A549 (cell line): ENCODE data around the gene MTA3. TPM values are rescaled to one million over a fixed set of nuclear protein-coding genes. Genes with fewer than 3 reads are reported as not detected.

Experiments
- ATAC-seq, 2 experiments: fragments of 200-7000 bp in 1 of 2; fragments of >200 bp in 1 of 2; cut with Nextera tagmentation in 1 of 2; cut with Tn5 transposase in 1 of 2; 3 replicates each; pipeline versions ENCODE4 v1.8.0 to v1.9.1; 2018 to 2020; ENCODE audit warnings: mild to moderate bottlenecking in 1 of 2, moderate library complexity in 1 of 2
- CTCF ChIA-PET: fragments of 300-600 bp; sonication (Branson Sonifier 250); formaldehyde crosslinking; extraction: SDS; loops from one replicate; lab custom pipeline; 2021; ENCODE audit warnings: antibody characterized with exemption, inconsistent platforms; lab: Yijun Ruan, JAX
- POLR2A ChIA-PET: fragments of 350-600 bp; formaldehyde crosslinking; extraction: SDS; loops from one replicate; lab custom pipeline; 2021; ENCODE audit warnings: antibody characterized with exemption, inconsistent platforms; lab: Yijun Ruan, JAX
- DNase-seq, 2 experiments: peaks; one replicate each; pipeline versions ENCODE4 v3.0.0 to v3.0.0-alpha.2; 2011 to 2016; ENCODE audit warnings: low read depth in 1 of 2, low spot score in 1 of 2
- FAIRE-seq: peaks from 2 replicates; lab custom pipeline; 2011; peaks lifted over from hg19 to GRCh38; lab: Jason Lieb, UNC
- H3K27ac ChIP-seq, 2 experiments: fragments of >200 bp; sonication (Bioruptor Twin); formaldehyde crosslinking; 3 replicates each; pipeline ENCODE4 v1.5.1; 2016 to 2017
- H3K4me1 ChIP-seq: fragments of >200 bp; sonication (Bioruptor Twin); formaldehyde crosslinking; 3 replicates; pipeline ENCODE4 v1.6.1; 2016
- H3K4me2 ChIP-seq: fragments of >200 bp; sonication (Bioruptor Twin); formaldehyde crosslinking; 3 replicates; pipeline ENCODE4 v1.6.1; 2016
- H3K4me3 ChIP-seq: fragments of >200 bp; sonication (Bioruptor Twin); formaldehyde crosslinking; 3 replicates; pipeline ENCODE4 v1.5.1; 2016
- H3K9me3 ChIP-seq: fragments of >200 bp; sonication (Bioruptor Twin); formaldehyde crosslinking; 3 replicates; pipeline ENCODE4 v1.6.1; 2016
- CEBPB ChIP-seq, 2 experiments: fragments of >200 bp in 1 of 2; sonication (Bioruptor Twin) in 1 of 2; formaldehyde crosslinking in 1 of 2; IDR thresholded peaks; 2 replicates each; pipeline ENCODE4 v1.6.1; 2012 to 2016
- CHD2 ChIP-seq: fragments of 150-350 bp; IDR thresholded peaks from 2 replicates; pipeline ENCODE4 v1.6.1; 2014; ENCODE audit warnings: low read length; ENCODE audit not compliant: partially characterized antibody
- CHD4 ChIP-seq: fragments of 200-600 bp; sonication (generic); IDR thresholded peaks from 2 replicates; pipeline ENCODE4 v1.6.1; 2016; ENCODE audit warnings: antibody characterized with exemption, mild to moderate bottlenecking, borderline replicate concordance
- EHMT2 ChIP-seq: fragments of 200-600 bp; sonication (generic); IDR thresholded peaks from 2 replicates; pipeline ENCODE4 v1.6.1; 2016; ENCODE audit warnings: antibody characterized with exemption, low read depth, mild to moderate bottlenecking, moderate library complexity
- EP300 ChIP-seq, 2 experiments: fragments of >200 bp; sonication (Bioruptor Twin); formaldehyde crosslinking; IDR thresholded peaks; 2 replicates in 1 of 2; 3 replicates in 1 of 2; pipeline ENCODE4 v1.6.1; 2016 to 2017
- ESRRA ChIP-seq: fragments of 150-350 bp; IDR thresholded peaks from 2 replicates; pipeline ENCODE4 v1.6.1; 2014; ENCODE audit warnings: mild to moderate bottlenecking, low read length, borderline replicate concordance
- FOXS1 ChIP-seq: fragments of 250-450 bp; sonication (Bioruptor Pico); IDR thresholded peaks from 2 replicates; pipeline ENCODE4 v1.5.0; 2020; ENCODE audit warnings: mild to moderate bottlenecking, moderate library complexity
- KDM1A ChIP-seq: fragments of 200-600 bp; sonication (generic); IDR thresholded peaks from 2 replicates; pipeline ENCODE4 v1.6.1; 2016; ENCODE audit warnings: low read depth, mild to moderate bottlenecking
- KDM5A ChIP-seq: fragments of 200-600 bp; sonication (generic); IDR thresholded peaks from 2 replicates; pipeline ENCODE4 v1.6.1; 2016; ENCODE audit warnings: antibody characterized with exemption, mild to moderate bottlenecking
- MAFK ChIP-seq: fragments of 450-650 bp; IDR thresholded peaks from 2 replicates; pipeline ENCODE4 v1.6.1; 2014; ENCODE audit not compliant: partially characterized antibody
- MYC ChIP-seq: IDR thresholded peaks from 2 replicates; pipeline ENCODE4 v1.6.1; 2012; ENCODE audit warnings: mild to moderate bottlenecking, inconsistent platforms, low read length, improper control_type of control experiment, borderline replicate concordance
- NPAS2 ChIP-seq: fragments of 250-450 bp; sonication (Bioruptor Pico); IDR thresholded peaks from 2 replicates; pipeline ENCODE4 v1.8.0; 2022; ENCODE audit warnings: mild to moderate bottlenecking, moderate library complexity, borderline replicate concordance
- NR3C1 ChIP-seq: fragments of >200 bp; sonication (Bioruptor Twin); formaldehyde crosslinking; IDR thresholded peaks from 3 replicates; pipeline ENCODE4 v1.6.1; 2017
- POLR2AphosphoS2 ChIP-seq: conservative IDR thresholded peaks from 2 replicates; pipeline ENCODE4 v1.6.1; 2012; ENCODE audit warnings: low read length, improper control_type of control experiment, inconsistent platforms
- RAD21 ChIP-seq, 2 experiments: fragments of >200 bp in 1 of 2; sonication (Bioruptor Twin) in 1 of 2; formaldehyde crosslinking in 1 of 2; IDR thresholded peaks in 1 of 2; conservative IDR thresholded peaks in 1 of 2; 2 replicates in 1 of 2; 3 replicates in 1 of 2; pipeline ENCODE4 v1.6.1; 2012 to 2018; ENCODE audit warnings: inconsistent platforms in 1 of 2
- RARB ChIP-seq: fragments of 250-450 bp; sonication (Bioruptor Pico); IDR thresholded peaks from 2 replicates; pipeline ENCODE4 v1.8.0; 2021; ENCODE audit warnings: mild to moderate bottlenecking, moderate library complexity
- RCOR1 ChIP-seq: fragments of 150-350 bp; IDR thresholded peaks from 2 replicates; pipeline ENCODE4 v1.6.1; 2014; ENCODE audit warnings: antibody characterized with exemption, low read length, low read depth
- RFX5 ChIP-seq: fragments of 450-650 bp; IDR thresholded peaks from 2 replicates; pipeline ENCODE4 v1.7.1; 2014; ENCODE audit warnings: antibody characterized with exemption, mild to moderate bottlenecking, moderate library complexity
- RNF2 ChIP-seq: fragments of 200-600 bp; sonication (generic); IDR thresholded peaks from 2 replicates; pipeline ENCODE4 v1.6.1; 2016; ENCODE audit warnings: low read depth, mild to moderate bottlenecking, antibody characterized with exemption, moderate library complexity, borderline replicate concordance
- TFCP2L1 ChIP-seq: fragments of 250-450 bp; sonication (Bioruptor Pico); IDR thresholded peaks from 2 replicates; pipeline ENCODE4 v1.5.0; 2021; ENCODE audit warnings: mild to moderate bottlenecking
- TP53 ChIP-seq: fragments of 250-450 bp; sonication (Bioruptor Pico); IDR thresholded peaks from 2 replicates; pipeline ENCODE4 v1.5.0; 2021; ENCODE audit warnings: mild to moderate bottlenecking, moderate library complexity
- WGBS: methylation state at CpG from one replicate; pipeline ENCODE4 v1.1.6; 2017; ENCODE audit errors: missing lambda C conversion rate; 5-methylcytosine and 5-hydroxymethylcytosine counted together
- polyA plus RNA-seq, 4 experiments: library from polyadenylated mRNA; depleted of rRNA in 3 of 4; stranded (reverse); fragments of >200 nt; fragmentation: RNase III in 1 of 4; extraction: RNeasy Plus Mini Kit Qiagen cat#74134 plus additional on column Dnase treatment in 1 of 4; gene quantifications; 2 replicates in 3 of 4; 3 replicates in 1 of 4; pipeline ENCODE4 v1.2.3, GENCODE V29; 2011 to 2017
- TF ChIP-seq, protein P1 (sequence below): fragments of >200 bp; sonication (Bioruptor Twin); formaldehyde crosslinking; IDR thresholded peaks from 2 replicates; pipeline ENCODE4 v1.6.1; 2016
- TF ChIP-seq, protein P2 (sequence below): IDR thresholded peaks from 2 replicates; pipeline ENCODE4 v1.6.1; 2012; ENCODE audit warnings: low read depth, borderline replicate concordance
- TF ChIP-seq, protein P3 (sequence below): fragments of 450-650 bp; IDR thresholded peaks from 2 replicates; pipeline ENCODE4 v1.6.1; 2014; ENCODE audit warnings: antibody characterized with exemption
- TF ChIP-seq, protein P4 (sequence below): fragments of >200 bp; sonication (Bioruptor Twin); formaldehyde crosslinking; IDR thresholded peaks from 3 replicates; pipeline ENCODE4 v1.5.1; 2016
- TF ChIP-seq, protein P5 (sequence below): fragments of 250-450 bp; sonication (Bioruptor Pico); IDR thresholded peaks from 2 replicates; pipeline ENCODE4 v1.5.0; 2021; ENCODE audit warnings: mild to moderate bottlenecking, moderate library complexity, borderline replicate concordance
- TF ChIP-seq, protein P6 (sequence below): IDR thresholded peaks from 2 replicates; pipeline ENCODE4 v1.6.1; 2012
- TF ChIP-seq, protein P7 (sequence below): fragments of >200 bp; sonication (Bioruptor Twin); formaldehyde crosslinking; IDR thresholded peaks from 3 replicates; pipeline ENCODE4 v1.6.1; 2016

The MTA3 gene
- polyA plus RNA-seq, 2 of the 4 experiments (the other 2 are of a cell fraction), result 49.3 to 74.1 TPM

DNA sequence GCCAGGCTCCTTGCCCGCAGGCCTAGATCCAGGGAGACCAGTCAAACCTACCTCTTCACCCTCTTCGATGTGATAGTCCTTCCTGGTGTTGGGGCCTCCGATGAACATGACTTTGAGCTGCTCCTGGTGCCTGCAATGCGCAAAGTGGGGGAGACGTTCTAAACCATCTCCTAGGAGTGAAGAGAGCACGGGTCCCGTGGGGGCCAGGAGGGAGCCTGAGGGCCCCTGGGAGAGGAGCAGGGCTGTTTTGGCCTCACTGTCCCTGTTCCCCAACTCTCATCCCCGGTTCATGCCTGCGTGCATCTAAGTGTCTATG, 220.0 kb downstream of the MTA3 start:
- 58% methylated on average over 9 of the region's 9 CpGs for WGBS
- no peak overlapping the region for H3K4me3 ChIP-seq
- H3K4me1 ChIP-seq, result no peaks in the 10 kb centered on the region
- no peak overlapping the region for H3K27ac ChIP-seq
- no peak for ATAC-seq
- no peak for TF ChIP-seq CHD2
- TF ChIP-seq MAFK, result no peak
- TF ChIP-seq, protein P1, sequence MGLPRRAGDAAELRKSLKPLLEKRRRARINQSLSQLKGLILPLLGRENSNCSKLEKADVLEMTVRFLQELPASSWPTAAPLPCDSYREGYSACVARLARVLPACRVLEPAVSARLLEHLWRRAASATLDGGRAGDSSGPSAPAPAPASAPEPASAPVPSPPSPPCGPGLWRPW, result no peak
- no peak for TF ChIP-seq TFCP2L1
- TF ChIP-seq, protein P2, sequence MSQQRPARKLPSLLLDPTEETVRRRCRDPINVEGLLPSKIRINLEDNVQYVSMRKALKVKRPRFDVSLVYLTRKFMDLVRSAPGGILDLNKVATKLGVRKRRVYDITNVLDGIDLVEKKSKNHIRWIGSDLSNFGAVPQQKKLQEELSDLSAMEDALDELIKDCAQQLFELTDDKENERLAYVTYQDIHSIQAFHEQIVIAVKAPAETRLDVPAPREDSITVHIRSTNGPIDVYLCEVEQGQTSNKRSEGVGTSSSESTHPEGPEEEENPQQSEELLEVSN, result no peak
- TF ChIP-seq, protein P3, sequence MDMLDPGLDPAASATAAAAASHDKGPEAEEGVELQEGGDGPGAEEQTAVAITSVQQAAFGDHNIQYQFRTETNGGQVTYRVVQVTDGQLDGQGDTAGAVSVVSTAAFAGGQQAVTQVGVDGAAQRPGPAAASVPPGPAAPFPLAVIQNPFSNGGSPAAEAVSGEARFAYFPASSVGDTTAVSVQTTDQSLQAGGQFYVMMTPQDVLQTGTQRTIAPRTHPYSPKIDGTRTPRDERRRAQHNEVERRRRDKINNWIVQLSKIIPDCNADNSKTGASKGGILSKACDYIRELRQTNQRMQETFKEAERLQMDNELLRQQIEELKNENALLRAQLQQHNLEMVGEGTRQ, result no peak
- no peak for TF ChIP-seq KDM1A
- TF ChIP-seq, protein P4, sequence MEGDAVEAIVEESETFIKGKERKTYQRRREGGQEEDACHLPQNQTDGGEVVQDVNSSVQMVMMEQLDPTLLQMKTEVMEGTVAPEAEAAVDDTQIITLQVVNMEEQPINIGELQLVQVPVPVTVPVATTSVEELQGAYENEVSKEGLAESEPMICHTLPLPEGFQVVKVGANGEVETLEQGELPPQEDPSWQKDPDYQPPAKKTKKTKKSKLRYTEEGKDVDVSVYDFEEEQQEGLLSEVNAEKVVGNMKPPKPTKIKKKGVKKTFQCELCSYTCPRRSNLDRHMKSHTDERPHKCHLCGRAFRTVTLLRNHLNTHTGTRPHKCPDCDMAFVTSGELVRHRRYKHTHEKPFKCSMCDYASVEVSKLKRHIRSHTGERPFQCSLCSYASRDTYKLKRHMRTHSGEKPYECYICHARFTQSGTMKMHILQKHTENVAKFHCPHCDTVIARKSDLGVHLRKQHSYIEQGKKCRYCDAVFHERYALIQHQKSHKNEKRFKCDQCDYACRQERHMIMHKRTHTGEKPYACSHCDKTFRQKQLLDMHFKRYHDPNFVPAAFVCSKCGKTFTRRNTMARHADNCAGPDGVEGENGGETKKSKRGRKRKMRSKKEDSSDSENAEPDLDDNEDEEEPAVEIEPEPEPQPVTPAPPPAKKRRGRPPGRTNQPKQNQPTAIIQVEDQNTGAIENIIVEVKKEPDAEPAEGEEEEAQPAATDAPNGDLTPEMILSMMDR, result no peak
- no peak for TF ChIP-seq EP300 (IDR thresholded peaks at IDR 0.05)
- TF ChIP-seq RARB (CRISPR knock-in tag), result no peak
- TF ChIP-seq EHMT2, result no peak
- no peak for TF ChIP-seq RNF2
- no peak for TF ChIP-seq CHD4
- TF ChIP-seq, protein P5, sequence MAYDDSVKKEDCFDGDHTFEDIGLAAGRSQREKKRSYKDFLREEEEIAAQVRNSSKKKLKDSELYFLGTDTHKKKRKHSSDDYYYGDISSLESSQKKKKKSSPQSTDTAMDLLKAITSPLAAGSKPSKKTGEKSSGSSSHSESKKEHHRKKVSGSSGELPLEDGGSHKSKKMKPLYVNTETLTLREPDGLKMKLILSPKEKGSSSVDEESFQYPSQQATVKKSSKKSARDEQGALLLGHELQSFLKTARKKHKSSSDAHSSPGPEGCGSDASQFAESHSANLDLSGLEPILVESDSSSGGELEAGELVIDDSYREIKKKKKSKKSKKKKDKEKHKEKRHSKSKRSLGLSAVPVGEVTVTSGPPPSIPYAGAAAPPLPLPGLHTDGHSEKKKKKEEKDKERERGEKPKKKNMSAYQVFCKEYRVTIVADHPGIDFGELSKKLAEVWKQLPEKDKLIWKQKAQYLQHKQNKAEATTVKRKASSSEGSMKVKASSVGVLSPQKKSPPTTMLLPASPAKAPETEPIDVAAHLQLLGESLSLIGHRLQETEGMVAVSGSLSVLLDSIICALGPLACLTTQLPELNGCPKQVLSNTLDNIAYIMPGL (CRISPR knock-in tag), result no peak
- TF ChIP-seq MYC, result no peak
- no peak for TF ChIP-seq RFX5
- no peaks in the 10 kb centered on the region for H3K9me3 ChIP-seq
- ChIA-PET POLR2A (no interaction called here), CTCF (interaction anchor here (1.0 kb wide), 1 partner anchor 51 kb away, joined by 3 read pairs; no protein-coding TSS in a partner anchor)
- FAIRE-seq, result no peak
- H3K4me2 ChIP-seq, result no peak overlapping the region
- no peak for DNase-seq

DNA sequence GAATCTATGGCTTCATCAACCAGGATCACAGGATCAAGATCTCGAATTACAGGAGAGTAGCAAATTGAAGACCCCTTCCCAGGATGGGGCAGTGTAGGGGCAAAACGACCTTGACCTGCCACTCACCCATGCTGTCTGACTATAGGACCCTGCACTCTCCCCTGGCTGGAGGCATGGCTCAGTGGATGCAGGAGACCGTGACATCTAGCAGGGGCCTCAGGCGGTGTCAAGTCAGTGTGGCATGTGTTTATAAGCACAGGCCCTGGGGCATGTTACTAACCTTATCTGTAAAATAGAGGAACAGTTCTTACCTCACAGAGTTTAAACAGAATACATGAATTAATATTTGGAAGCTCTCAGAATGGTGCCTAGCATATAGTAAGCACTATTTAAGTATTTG, 220.4 kb downstream of the MTA3 start:
- Histone ChIP-seq H3K4me3 (no peak overlapping the region), H3K9me3 (no peaks in the 10 kb centered on the region), H3K4me1 (no peaks in the 10 kb centered on the region), H3K27ac (no peak overlapping the region), H3K4me2 (no peak overlapping the region)
- no peak for ATAC-seq
- no peak for TF ChIP-seq FOXS1 (CRISPR knock-in tag)
- TF ChIP-seq POLR2AphosphoS2, result no peak
- TF ChIP-seq NPAS2 (CRISPR knock-in tag), result no peak
- TF ChIP-seq NR3C1, result no peak
- no peak for TF ChIP-seq ESRRA
- no peak for TF ChIP-seq TP53
- TF ChIP-seq RCOR1, result no peak
- TF ChIP-seq KDM5A, result no peak
- no peak for TF ChIP-seq CEBPB (IDR thresholded peaks at IDR 0.05)
- TF ChIP-seq, protein P6, sequence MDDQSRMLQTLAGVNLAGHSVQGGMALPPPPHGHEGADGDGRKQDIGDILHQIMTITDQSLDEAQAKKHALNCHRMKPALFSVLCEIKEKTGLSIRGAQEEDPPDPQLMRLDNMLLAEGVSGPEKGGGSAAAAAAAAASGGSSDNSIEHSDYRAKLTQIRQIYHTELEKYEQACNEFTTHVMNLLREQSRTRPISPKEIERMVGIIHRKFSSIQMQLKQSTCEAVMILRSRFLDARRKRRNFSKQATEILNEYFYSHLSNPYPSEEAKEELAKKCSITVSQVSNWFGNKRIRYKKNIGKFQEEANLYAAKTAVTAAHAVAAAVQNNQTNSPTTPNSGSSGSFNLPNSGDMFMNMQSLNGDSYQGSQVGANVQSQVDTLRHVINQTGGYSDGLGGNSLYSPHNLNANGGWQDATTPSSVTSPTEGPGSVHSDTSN, result no peak
- no peak for TF ChIP-seq RAD21 (conservative IDR thresholded peaks at IDR 0.05 in 1 of 2, IDR thresholded peaks at IDR 0.05 in 1 of 2)
- TF ChIP-seq, protein P7, sequence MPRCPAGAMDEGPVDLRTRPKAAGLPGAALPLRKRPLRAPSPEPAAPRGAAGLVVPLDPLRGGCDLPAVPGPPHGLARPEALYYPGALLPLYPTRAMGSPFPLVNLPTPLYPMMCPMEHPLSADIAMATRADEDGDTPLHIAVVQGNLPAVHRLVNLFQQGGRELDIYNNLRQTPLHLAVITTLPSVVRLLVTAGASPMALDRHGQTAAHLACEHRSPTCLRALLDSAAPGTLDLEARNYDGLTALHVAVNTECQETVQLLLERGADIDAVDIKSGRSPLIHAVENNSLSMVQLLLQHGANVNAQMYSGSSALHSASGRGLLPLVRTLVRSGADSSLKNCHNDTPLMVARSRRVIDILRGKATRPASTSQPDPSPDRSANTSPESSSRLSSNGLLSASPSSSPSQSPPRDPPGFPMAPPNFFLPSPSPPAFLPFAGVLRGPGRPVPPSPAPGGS, result no peak
- CTCF ChIA-PET, result no interaction called here
- 43% methylated on average over 4 of the region's 4 CpGs for WGBS
- FAIRE-seq, result no peak
- POLR2A ChIA-PET, result no interaction called here
- no peak for DNase-seq
